IPS-18c (cell line): ENCODE data around the gene TDRD9.

Experiments
- H3K4me3 ChIP-seq: 2 replicates; pipeline ENCODE4 v1.7.0; 2013; ENCODE audit warnings: low read depth, mild to moderate bottlenecking, low read length, moderate library complexity; ENCODE audit not compliant: insufficient read depth
- H3K9me3 ChIP-seq: one replicate; pipeline ENCODE4 v1.6.1; 2013; ENCODE audit warnings: mild to moderate bottlenecking, low read length, moderate library complexity; ENCODE audit not compliant: control insufficient read depth, insufficient read depth

TDRD9 gene

DNA sequence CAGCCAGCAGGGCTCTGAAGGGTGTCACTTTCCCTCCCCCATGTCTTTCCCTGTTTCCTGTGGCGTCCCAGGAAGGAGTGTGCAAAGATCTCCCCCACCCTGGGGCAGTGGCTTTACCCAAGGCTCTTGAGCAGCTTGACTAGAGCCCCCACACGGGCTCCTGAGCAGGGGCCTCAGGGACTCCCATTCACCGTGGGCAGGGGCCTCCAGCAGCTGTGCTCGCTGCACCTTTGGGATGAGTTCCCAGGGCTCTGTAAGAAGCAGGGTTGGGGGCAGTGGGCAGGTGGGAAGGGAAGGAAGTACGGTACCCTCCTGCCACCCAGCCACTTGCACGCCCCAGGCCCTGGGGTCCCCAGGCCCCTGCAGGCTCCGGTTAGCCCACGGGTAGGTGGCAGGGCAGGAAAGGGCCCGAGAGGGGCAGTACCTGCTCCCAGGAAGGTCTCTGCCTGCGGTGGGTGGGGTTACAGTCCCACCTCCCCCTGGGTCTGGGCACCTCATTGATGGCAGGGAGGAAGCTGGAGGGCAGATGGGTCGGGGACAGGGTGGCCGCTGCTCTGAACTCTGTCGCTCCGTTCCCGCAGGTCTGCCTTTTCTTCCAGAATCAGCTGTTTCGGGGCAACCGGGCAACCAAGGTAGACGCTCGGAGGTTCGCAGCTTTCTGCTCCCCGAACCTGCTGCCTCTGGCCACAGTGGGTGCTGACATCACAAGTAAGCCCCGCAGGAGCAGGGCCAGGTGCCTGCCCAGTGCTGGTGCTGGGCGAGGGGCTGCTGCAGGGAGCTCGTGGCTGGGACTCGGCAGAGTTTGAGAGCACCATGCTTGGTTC is 170.2 kb downstream of the TDRD9 start:
- no peaks in the 10 kb centered on the region for H3K9me3 ChIP-seq
- no peak overlapping the region for H3K4me3 ChIP-seq

DNA sequence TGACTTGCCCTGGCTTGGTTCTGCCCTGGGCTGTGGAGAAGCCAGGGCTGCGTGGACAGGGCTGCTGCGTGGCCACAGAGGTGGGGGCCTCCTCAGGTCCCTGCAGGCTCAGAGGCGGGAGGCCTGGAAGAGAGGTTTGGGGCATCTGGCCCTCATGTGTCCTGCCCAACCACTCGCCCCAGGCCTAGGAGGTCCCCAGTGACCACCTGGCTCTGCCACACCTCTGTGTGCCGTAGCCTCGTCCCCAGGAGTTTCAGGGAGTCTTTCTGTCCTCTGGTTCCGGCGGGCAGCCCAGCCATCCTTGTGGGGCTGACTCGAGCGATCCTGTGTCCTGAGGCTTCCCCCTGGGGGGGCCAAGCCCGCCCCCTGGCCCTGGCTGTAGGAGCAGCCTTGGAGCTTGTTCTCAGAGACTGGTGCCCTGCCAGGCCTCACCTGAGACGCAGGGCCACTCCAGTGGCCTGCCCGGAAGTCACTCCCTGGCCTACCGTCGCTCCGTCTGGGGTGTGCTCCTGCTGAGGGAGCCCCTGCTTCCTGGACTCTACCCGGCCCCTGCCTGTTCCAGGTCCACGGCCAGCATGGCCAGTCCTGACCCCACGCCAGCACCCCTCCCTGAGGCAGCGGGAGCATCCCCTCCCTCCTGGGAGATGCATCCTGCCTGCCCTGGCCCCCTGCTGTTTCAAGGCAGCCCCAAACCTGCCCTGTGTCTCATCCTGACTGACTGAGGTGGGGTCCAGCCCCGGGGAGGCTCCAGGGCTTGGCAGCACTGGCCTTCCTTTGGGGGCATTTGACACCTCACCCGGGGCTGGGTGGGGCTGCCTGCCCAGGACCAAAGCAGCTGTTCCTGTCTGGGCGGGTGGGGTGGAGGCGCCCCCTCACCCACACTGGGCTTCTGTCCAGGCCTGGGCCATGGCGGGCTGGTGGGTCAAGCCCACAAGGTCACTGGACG is 171.1 kb downstream of the TDRD9 start:
- H3K4me3 ChIP-seq = no peak overlapping the region
- no peaks in the 10 kb centered on the region for H3K9me3 ChIP-seq

DNA sequence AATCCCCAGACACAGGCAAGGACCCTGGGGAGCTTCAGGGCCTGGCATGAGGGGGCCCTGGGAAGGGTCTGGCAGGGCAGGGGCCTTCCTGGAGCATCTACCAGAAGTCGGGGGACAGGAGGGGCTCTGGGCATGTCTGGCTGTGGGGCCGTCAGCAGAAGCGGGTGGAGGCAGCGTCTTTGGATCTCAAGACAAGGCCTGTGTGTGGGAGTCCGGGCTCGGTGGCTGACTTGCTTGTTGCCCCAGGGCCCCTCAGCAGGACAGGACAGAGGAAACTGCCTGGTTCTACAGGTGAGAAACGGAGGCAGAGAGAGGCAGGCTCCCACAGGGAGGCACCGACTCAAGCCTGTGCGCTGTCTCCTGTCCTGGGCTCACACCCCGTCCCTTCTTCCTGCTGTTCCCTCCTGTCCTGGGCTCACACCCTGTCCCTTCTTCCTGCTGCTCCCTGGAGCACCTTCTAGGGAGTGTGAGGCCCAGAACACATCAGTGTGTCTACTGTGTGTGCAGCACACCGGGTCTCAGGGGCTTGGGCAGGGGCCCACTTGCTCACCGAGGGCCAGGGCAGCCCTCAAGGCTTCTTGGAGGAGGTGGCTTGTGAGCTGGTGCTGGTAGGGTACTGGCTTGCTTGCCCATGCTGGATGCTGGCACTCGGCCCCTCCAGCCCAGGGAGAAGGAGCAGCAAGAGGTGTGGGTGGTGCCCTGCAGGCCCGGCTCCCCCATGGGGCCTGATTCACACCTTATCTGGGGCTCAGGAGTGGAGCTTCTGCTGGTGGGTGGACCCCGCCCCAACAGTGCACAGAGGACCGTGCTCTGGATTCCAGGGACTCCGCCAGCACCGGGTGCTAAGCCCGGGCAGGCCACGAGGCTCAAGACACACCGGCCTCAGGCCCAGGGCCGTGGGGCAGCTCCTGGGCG is 172.2 kb downstream of the TDRD9 start:
- no peak overlapping the region for H3K4me3 ChIP-seq
- H3K9me3 ChIP-seq = no peaks in the 10 kb centered on the region

DNA sequence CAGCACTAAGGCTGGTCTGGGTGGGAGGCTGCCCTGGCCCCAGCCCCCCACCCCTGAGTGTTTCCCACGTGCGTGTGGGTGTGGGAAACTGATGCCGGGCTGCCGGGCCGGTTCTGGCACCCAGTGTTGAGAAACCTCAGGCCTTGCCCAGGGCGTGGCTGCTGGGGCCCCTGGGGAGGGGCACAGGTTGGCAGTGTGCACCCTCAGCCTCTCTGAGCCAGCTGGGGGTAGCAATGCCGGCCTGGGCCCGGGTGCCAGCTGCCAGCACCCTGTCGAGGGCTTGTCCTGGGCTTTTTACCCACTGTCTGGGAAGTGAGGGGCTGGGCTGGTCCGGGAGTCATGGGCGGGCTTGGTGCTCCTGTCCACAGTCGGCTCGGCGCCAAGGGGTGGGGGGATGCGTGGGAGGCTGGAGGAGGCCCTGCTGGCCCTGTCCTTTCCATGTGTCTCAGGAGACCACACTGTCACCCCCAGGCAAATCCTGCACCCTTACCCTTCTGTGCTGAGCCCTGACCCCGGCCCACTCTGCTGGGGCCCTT is 172.9 kb downstream of the TDRD9 start:
- Histone ChIP-seq H3K4me3 (no peak overlapping the region), H3K9me3 (no peaks in the 10 kb centered on the region)

DNA sequence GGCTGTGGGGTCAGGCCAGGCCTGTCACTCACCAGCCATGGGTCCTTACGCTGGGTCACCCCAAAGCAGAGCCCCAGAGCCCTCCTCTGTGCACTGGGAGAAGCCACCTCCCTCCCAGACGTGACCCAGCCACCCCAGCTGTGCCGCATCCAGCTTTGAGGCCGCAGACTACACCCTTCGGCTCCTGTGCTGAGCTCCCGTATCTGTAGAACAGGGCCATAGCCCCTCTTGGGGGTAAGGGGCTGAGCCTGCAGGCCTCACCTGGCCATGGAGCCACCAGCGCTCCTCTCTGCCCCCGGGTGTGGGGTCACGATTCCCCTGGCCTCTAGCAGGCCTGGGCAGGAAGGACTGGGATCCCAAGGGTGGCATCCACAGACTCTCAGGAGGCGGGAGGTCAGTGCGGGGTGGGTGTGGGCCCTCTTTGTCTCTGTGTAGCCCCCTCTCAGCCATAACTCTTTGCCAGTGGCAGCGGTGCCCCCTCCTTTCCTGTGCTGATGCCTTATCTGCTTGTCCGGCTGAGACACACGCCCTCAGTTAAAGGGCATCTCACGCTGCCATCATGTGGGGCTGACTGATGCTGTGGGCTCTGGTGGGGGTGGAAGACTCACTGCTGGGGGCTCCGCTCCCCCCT is 173.5 kb downstream of the TDRD9 start:
- no peak overlapping the region for H3K4me3 ChIP-seq
- H3K9me3 ChIP-seq = no peaks in the 10 kb centered on the region
